IMR-90 (cell line): Measurements from ENCODE around the gene RAB9A. TPM values are rescaled to one million over a fixed set of nuclear protein-coding genes. Genes with fewer than 3 reads are reported as not detected.

ENCODE experiments used
- ATAC-seq: fragments of 200-7000 bp; cut with Tn5 transposase; 2 replicates; pipeline ENCODE4 v1.9.1; 2020; ENCODE audit warnings: low read depth, mild to moderate bottlenecking, moderate library complexity
- BruUV-seq: library from RNA; stranded (reverse); fragments of 400-500 nt; replicated peaks from 2 replicates; lab custom pipeline; 2021; lab: Mats Ljungman, UMichigan
- CTCF ChIA-PET: fragments of 300-600 bp; formaldehyde crosslinking; extraction: SDS; loops from one replicate; lab custom pipeline; 2021; ENCODE audit warnings: antibody characterized with exemption; lab: Yijun Ruan, JAX
- POLR2A ChIA-PET: fragments of 300-600 bp; sonication (Branson Sonifier 250); formaldehyde crosslinking; loops from one replicate; lab custom pipeline; 2022; ENCODE audit warnings: antibody characterized with exemption; ENCODE audit not compliant: unreplicated experiment; lab: Charles Lee
- DNase-seq: peaks from one replicate; pipeline ENCODE4 v3.0.0; 2013
- H2AFZ ChIP-seq: replicated peaks from 2 replicates; pipeline ENCODE3; 2013; ENCODE audit warnings: low read length, mild to moderate bottlenecking; ENCODE audit not compliant: poor library complexity
- H2AK5ac ChIP-seq: 2 replicates; pipeline ENCODE4 v1.6.1; 2013; ENCODE audit warnings: low read depth, low read length, inconsistent platforms
- H2AK9ac ChIP-seq: replicated peaks from 2 replicates; pipeline ENCODE3; 2013; ENCODE audit warnings: mild to moderate bottlenecking, low read depth, low read length, moderate library complexity; ENCODE audit not compliant: poor library complexity
- H2BK120ac ChIP-seq: 2 replicates; pipeline ENCODE4 v1.6.1; 2013; ENCODE audit warnings: low read depth, low read length, inconsistent platforms
- H2BK15ac ChIP-seq: 3 replicates; pipeline ENCODE4 v1.6.1; 2013; ENCODE audit warnings: low read depth, low read length, inconsistent platforms
- H2BK20ac ChIP-seq: 2 replicates; pipeline ENCODE4 v1.6.1; 2013; ENCODE audit warnings: low read depth, mild to moderate bottlenecking, inconsistent platforms, low read length, moderate library complexity
- H2BK5ac ChIP-seq: 2 replicates; pipeline ENCODE4 v1.6.1; 2013; ENCODE audit warnings: mild to moderate bottlenecking, low read depth, low read length, inconsistent platforms; ENCODE audit not compliant: poor library complexity, severe bottlenecking
- H3K14ac ChIP-seq: replicated peaks from 2 replicates; pipeline ENCODE4 v1.6.1; 2013; ENCODE audit warnings: low read depth, low read length, inconsistent platforms
- H3K18ac ChIP-seq: 2 replicates; pipeline ENCODE4 v1.6.1; 2013; ENCODE audit warnings: low read depth, low read length, control low read depth
- H3K23ac ChIP-seq: 2 replicates; pipeline ENCODE4 v1.6.1; 2013; ENCODE audit warnings: low read depth, low read length, inconsistent platforms
- H3K27ac ChIP-seq: 2 replicates; pipeline ENCODE4 v1.5.1; 2013; ENCODE audit warnings: mild to moderate bottlenecking, control low read depth, low read length; ENCODE audit not compliant: insufficient read depth
- H3K27me3 ChIP-seq: 2 replicates; pipeline ENCODE4 v1.6.1; 2013; ENCODE audit warnings: low read length; ENCODE audit not compliant: control insufficient read depth, insufficient read depth
- H3K36me3 ChIP-seq: 2 replicates; pipeline ENCODE4 v1.6.1; 2013; ENCODE audit warnings: low read length, mixed read lengths; ENCODE audit not compliant: control insufficient read depth, insufficient read depth
- H3K4ac ChIP-seq: 2 replicates; pipeline ENCODE4 v1.6.1; 2013; ENCODE audit warnings: low read depth, low read length, inconsistent platforms
- H3K4me1 ChIP-seq: 2 replicates; pipeline ENCODE4 v1.6.1; 2013; ENCODE audit warnings: low read length, mixed read lengths; ENCODE audit not compliant: control insufficient read depth, insufficient read depth
- H3K4me2 ChIP-seq: 2 replicates; pipeline ENCODE4 v1.6.1; 2013; ENCODE audit warnings: low read depth, mild to moderate bottlenecking, control low read depth, low read length, moderate library complexity
- H3K4me3 ChIP-seq: 2 replicates; pipeline ENCODE4 v1.5.1; 2013; ENCODE audit warnings: low read depth, mild to moderate bottlenecking, control low read depth, low read length, moderate library complexity; ENCODE audit not compliant: insufficient read depth
- H3K56ac ChIP-seq: 2 replicates; pipeline ENCODE4 v1.6.1; 2013; ENCODE audit warnings: low read length, inconsistent platforms; ENCODE audit not compliant: insufficient read depth; ENCODE audit errors: extremely low read depth
- H3K79me1 ChIP-seq, 2 experiments: 2 replicates each; pipeline ENCODE4 v1.6.1; 2013; ENCODE audit warnings: low read length in 2 of 2, inconsistent platforms in 1 of 2, low read depth in 1 of 2
- H3K9ac ChIP-seq: 2 replicates; pipeline ENCODE4 v1.6.1; 2013; ENCODE audit warnings: low read depth, low read length, control low read depth
- H3K9me1 ChIP-seq: 2 replicates; pipeline ENCODE4 v1.6.1; 2013; ENCODE audit warnings: low read length, inconsistent platforms; ENCODE audit not compliant: insufficient read depth
- H3K9me3 ChIP-seq: 2 replicates; pipeline ENCODE4 v1.6.1; 2013; ENCODE audit warnings: low read length; ENCODE audit not compliant: control insufficient read depth, insufficient read depth
- H4K20me1 ChIP-seq: 2 replicates; pipeline ENCODE4 v1.6.1; 2013; ENCODE audit warnings: low read length, inconsistent platforms; ENCODE audit not compliant: insufficient read depth
- H4K5ac ChIP-seq: 2 replicates; pipeline ENCODE4 v1.6.1; 2013; ENCODE audit warnings: mild to moderate bottlenecking, low read depth, low read length, control low read depth
- H4K8ac ChIP-seq, 2 experiments: 2 replicates each; pipeline ENCODE4 v1.6.1; 2013; ENCODE audit warnings: low read depth in 2 of 2, low read length in 2 of 2, control low read depth in 1 of 2, inconsistent platforms in 1 of 2
- H4K91ac ChIP-seq: 2 replicates; pipeline ENCODE4 v1.6.1; 2013; ENCODE audit warnings: low read depth, low read length, inconsistent platforms; ENCODE audit not compliant: insufficient read depth
- BHLHE40 ChIP-seq: fragments of 150-350 bp; IDR thresholded peaks from 2 replicates; pipeline ENCODE4 v1.6.1; 2016; ENCODE audit warnings: mild to moderate bottlenecking, low read depth, low read length
- CEBPB ChIP-seq: IDR thresholded peaks from 2 replicates; pipeline ENCODE4 v1.6.1; 2012; ENCODE audit warnings: low read depth, low read length, improper control_type of control experiment
- CHD1 ChIP-seq: IDR thresholded peaks from 2 replicates; pipeline ENCODE4 v1.6.1; 2012; ENCODE audit warnings: low read depth, low read length, improper control_type of control experiment
- CTCF ChIP-seq: conservative IDR thresholded peaks from 2 replicates; pipeline ENCODE4 v1.5.1; 2012; ENCODE audit warnings: mild to moderate bottlenecking, low read depth, low read length, improper control_type of control experiment
- MAFK ChIP-seq: IDR thresholded peaks from 2 replicates; pipeline ENCODE4 v1.6.1; 2012; ENCODE audit warnings: low read depth, low read length, improper control_type of control experiment
- MAZ ChIP-seq: IDR thresholded peaks from 2 replicates; pipeline ENCODE4 v1.6.1; 2012; ENCODE audit warnings: low read depth, mild to moderate bottlenecking, low read length, improper control_type of control experiment, moderate library complexity, borderline replicate concordance
- MXI1 ChIP-seq: IDR thresholded peaks from 2 replicates; pipeline ENCODE4 v1.6.1; 2012; ENCODE audit warnings: low read depth, mild to moderate bottlenecking, low read length, moderate library complexity, borderline replicate concordance
- NFE2L2 ChIP-seq: fragments of 150-350 bp; IDR thresholded peaks from 2 replicates; pipeline ENCODE4 v1.6.1; 2016; ENCODE audit warnings: low read depth, mild to moderate bottlenecking, low read length
- POLR2A ChIP-seq: IDR thresholded peaks from 2 replicates; pipeline ENCODE4 v1.6.1; 2012; ENCODE audit warnings: mild to moderate bottlenecking, low read depth, low read length
- RAD21 ChIP-seq: IDR thresholded peaks from 2 replicates; pipeline ENCODE4 v1.6.1; 2012; ENCODE audit warnings: low read length, improper control_type of control experiment
- RCOR1 ChIP-seq: IDR thresholded peaks from 2 replicates; pipeline ENCODE4 v1.6.1; 2012; ENCODE audit warnings: mild to moderate bottlenecking, low read length, improper control_type of control experiment; ENCODE audit not compliant: insufficient replicate concordance
- SMC3 ChIP-seq: fragments of 150-350 bp; IDR thresholded peaks from 2 replicates; pipeline ENCODE4 v1.6.1; 2016; ENCODE audit warnings: low read depth, mild to moderate bottlenecking, antibody characterized with exemption, low read length, moderate library complexity
- USF2 ChIP-seq: fragments of 150-350 bp; IDR thresholded peaks from 2 replicates; pipeline ENCODE4 v1.6.1; 2017; ENCODE audit warnings: mild to moderate bottlenecking, antibody characterized with exemption, low read length, low read depth
- WGBS, 2 experiments: methylation state at CpG; one replicate each; pipeline versions ENCODE4 v1.1.5 to v1.1.7; 2013; ENCODE audit warnings: missing lambda C conversion rate in 2 of 2; ENCODE audit not compliant: insufficient read length in 1 of 2; ENCODE audit errors: extremely low coverage in 2 of 2; 5-methylcytosine and 5-hydroxymethylcytosine counted together
- dilution Hi-C: fragments of 300-500 bp; cut with HindIII; formaldehyde crosslinking; loops from one replicate; pipeline ENCODE4 v1.14.3; 2018; ENCODE audit warnings: low sequenced_read_pairs; ENCODE audit not compliant: unreplicated experiment
- in situ Hi-C: fragments of 300-500 bp; cut with MboI; formaldehyde crosslinking; loops from 3 replicates; pipeline ENCODE4 v1.14.3; 2019; ENCODE audit warnings: low sequenced_read_pairs, inconsistent platforms, mixed read lengths
- intact Hi-C: fragments of 100-400 bp; cut with micrococcal nuclease; formaldehyde crosslinking; loops from 2 replicates; pipeline ENCODE4 v1.10.0; 2022
- polyA plus RNA-seq, 3 experiments: library from polyadenylated mRNA; depleted of rRNA; stranded (reverse); fragments of >200 nt; gene quantifications; 2 replicates each; pipeline ENCODE4 v1.2.3, GENCODE V29; 2012; ENCODE audit warnings: low replicate concordance in 1 of 3
- total RNA-seq: library from RNA; depleted of rRNA; stranded (reverse); fragments of >200 nt; gene quantifications from 2 replicates; pipeline ENCODE4 v1.2.3, GENCODE V29; 2012

RAB9A gene
- total and polyA plus RNA-seq, 2 of the 4 experiments (the other 2 are of a cell fraction): 15.8 to 22.3 TPM

GRCh38 chrX:13721819-13722519 is 33.0 kb downstream of the RAB9A start:
- H2BK15ac ChIP-seq: no peak overlapping the region; the same call in 2 of the 3 replicates
- no peaks in the 10 kb centered on the region for H3K9me3 ChIP-seq
- ChIA-PET CTCF (no interaction called here), POLR2A (interaction anchor here (0.5 to 0.9 kb wide), 3 partner anchors 13 to 460 kb away, joined by 3 to 8 read pairs (median 5); partner anchors contain the start of gene OFD1)
- no peak overlapping the region for H2AK9ac ChIP-seq
- H3K4ac ChIP-seq: peak overlapping the region; percentile 39
- H3K36me3 ChIP-seq: peaks cover 13% of the 10 kb centered on the region
- no peaks in the 10 kb centered on the region for H3K27me3 ChIP-seq
- no peak overlapping the region for H4K8ac ChIP-seq
- in situ Hi-C loops: no loop called here
- no peak overlapping the region for H2AFZ ChIP-seq
- H3K56ac ChIP-seq: peak overlapping the region; percentile 46; the same call in 1 of the 2 replicates
- H2BK120ac ChIP-seq: peak overlapping the region; percentile 33
- H3K18ac ChIP-seq: peak overlapping the region; percentile 98
- H4K5ac ChIP-seq: peak overlapping the region; percentile 61; the same call in 1 of the 2 replicates
- BruUV-seq: no TSS peak
- H2AK5ac ChIP-seq: 0 out of 2 replicates have a peak overlapping the region, but pooled peaks have one; percentile 5
- peak overlapping the region; percentile 22; the same call in 1 of the 2 replicates for H3K4me3 ChIP-seq
- H2BK5ac ChIP-seq: peak overlapping the region; percentile 87
- dilution Hi-C loops: no loop called here
- peak overlapping the region; percentile 53; the same call in 1 of the 2 replicates for H3K9ac ChIP-seq
- H3K9me1 ChIP-seq: peaks cover 16% of the 10 kb centered on the region
- H3K27ac ChIP-seq: peak overlapping the region; percentile 91
- peak overlapping the region; percentile 88 for H3K4me2 ChIP-seq
- no peak overlapping the region for H2BK20ac ChIP-seq
- no CpG with 5 or more reads among the region's 7 CpGs for WGBS, 2 experiments
- ATAC-seq: peak; percentile 83
- DNase-seq: peak; percentile 86
- H4K91ac ChIP-seq: no peak overlapping the region
- H3K23ac ChIP-seq: no peak overlapping the region
- intact Hi-C loops: loop anchor here (2.0 kb wide), 1 partner anchor 33 kb away; the partner anchor contains the start of gene RAB9A
- TF ChIP-seq MXI1 (peak; percentile 69; the same call in 1 of the 2 replicates), USF2 (no peak), RCOR1 (peak; percentile 23), MAZ (no peak), POLR2A (no peak), SMC3 (no peak), CTCF (no peak), CHD1 (no peak), BHLHE40 (no peak), CEBPB (no peak), NFE2L2 (no peak), RAD21 (no peak), MAFK (peak; percentile 37)
- peaks cover 18% of the 10 kb centered on the region for H3K4me1 ChIP-seq
- H3K79me1 ChIP-seq: peaks cover 26 to 50% of the 10 kb centered on the region in 2 experiments
- no peak overlapping the region for H3K14ac ChIP-seq
- H4K20me1 ChIP-seq: peaks cover 23% of the 10 kb centered on the region
